GM21390 (cell line): ENCODE results near the gene INTS14.

Experiments used
- ATAC-seq: cut with Tn5 transposase; IDR thresholded peaks from one replicate; pipeline ENCODE4 v1.9.1; 2021; ENCODE audit not compliant: unreplicated experiment

Gene INTS14

DNA sequence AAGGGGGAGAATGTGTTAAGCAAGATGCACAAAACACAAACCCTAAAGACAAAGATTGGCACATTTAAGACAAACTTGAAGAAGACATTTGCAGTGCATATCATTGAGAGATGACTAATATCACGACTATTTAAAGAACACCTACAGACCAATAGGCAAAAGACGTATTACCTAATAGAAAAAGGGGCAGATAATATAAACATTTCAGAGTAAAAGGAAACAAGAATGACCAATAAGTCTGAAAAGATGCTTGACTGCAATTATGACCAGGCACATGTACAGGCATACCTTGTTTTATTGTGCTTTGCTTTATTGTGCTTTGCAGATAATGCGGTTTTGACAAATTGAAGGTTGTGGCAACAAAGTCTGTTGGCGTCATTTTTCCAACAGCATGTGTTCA is 75.7 kb downstream of the INTS14 start:
- ATAC-seq = no peak

DNA sequence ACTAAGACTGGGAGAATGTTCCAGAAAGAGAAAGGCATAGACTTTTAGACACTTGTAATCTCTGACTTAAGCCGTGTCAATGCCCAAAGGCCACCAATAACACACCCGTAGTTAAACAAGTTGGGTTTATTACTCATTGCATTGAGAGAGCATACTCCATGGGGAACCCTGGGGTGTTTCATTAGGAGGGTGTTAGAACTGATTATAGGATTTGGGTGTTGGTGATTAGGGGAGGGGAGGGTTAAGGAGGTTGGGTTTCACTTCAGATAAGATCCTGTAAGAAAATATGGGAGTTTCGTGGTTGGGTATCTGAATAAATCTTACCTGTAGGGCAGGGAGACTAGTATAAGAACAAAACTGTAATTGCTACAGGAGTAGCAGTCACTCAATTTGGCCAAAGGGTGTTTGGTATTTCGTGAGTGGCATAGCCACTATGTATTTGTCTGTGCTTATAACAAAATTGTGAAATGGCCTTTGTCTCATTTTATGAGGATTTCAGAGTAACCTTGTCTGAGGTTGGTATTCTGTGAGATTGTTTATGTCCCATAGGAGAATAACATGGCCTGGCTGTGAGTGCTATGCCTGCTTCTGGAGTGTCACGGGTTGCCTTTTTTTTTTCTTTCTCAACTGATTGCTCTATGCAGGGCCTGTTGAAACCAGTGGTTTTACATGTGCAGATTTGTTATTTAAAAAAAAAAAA is 77.7 kb downstream of the INTS14 start:
- ATAC-seq = no peak

DNA sequence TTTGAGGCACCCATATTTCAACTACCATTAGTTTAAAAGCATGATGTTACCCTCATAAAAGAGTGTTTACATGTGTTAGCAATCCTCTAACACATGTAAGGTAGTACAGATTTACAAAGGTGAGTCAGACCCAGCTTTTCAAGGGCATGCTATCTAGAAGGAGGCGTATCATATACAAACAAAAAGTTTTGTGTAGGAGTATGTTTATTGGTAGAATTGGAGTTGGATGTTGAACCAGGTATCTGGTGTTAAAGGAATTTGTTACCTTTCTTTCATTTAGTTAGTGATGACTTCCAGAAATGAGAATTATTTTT is 78.2 kb downstream of the INTS14 start:
- no peak for ATAC-seq

DNA sequence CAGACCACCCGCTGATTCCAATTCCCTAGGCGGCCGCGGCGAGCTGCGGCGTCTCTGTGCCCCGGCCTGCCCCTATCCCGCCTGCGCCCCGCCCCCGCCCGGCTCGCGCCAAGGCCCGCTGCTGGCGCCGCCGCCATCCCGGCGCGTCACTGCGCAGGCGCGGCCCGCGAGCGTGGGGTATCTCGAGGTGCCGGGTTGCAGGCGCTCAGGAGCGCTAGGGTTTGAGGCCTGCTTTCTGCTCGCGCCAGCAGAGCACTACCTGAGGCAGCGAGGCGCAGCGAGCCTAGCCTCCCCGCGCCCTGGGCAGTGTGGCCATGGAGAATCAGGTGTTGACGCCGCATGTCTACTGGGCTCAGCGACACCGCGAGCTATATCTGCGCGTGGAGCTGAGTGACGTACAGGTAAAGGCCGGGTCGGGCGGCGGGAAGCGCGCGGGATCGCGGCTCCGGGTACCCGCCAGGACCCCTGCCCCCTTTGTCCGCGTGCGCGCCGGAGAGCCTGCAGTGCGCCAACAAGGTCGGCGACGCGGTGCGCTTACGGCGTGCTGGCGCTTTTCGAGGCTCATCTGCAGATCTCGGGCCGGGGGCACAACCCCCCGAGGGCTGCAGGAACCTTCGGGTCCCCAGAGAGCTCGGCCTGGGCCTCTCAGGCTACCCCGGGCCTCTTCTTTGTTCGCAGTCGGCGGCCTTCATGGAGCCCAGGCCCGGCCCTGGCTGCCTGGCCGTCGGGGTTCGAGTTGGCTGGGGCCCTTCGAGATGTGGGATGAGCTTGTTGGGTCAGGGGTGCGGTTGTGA is 80.4 kb downstream of the INTS14 start, which contains the start of gene HACD3:
Gene HACD3 (plus strand): TSS at position 146 of the 794 bp plus-strand sequence. CDS start 169 bp downstream, at position 315.
- ATAC-seq = peak; percentile 78

DNA sequence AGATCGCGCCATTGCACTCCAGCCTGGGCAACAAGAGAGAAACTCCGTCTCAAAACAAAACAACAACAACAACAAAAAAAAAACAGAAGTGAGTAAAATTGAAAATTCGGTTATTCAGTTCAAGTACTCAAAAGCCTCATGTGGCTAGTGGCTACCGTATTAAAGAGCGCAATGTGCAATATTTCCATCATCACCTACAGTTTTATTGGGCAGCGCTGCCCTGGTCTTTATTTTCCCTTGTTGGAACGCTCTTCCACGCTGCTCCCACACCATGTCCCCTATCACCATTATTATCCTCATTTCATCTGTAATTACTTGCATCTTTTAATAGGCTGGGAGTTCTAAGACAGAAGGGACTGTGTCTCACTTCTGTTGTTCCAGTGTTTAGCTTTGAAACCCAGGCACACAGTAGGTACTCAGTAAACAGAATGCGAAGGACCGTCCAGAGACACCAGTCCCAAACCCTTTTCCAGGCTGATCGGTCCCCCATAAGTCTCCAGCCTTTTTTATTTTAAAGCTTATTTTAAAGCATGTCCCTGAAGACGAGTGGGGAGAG is 81.1 kb downstream of the INTS14 start:
- ATAC-seq = no peak
